LNCaP clone FGC (cell line): Measurements from ENCODE around the gene CENPF.

Source experiments
- DNase-seq: peaks from one replicate; pipeline ENCODE4 v3.0.0-alpha.2; 2011; ENCODE audit warnings: low read depth
- H3K4me3 ChIP-seq: 2 replicates; pipeline ENCODE4 v1.5.1; 2011; ENCODE audit warnings: mild to moderate bottlenecking, low read depth, low read length, control low read depth
- TF ChIP-seq, protein P1 (sequence below): IDR thresholded peaks from 2 replicates; pipeline ENCODE4 v1.5.1; 2012; ENCODE audit warnings: mild to moderate bottlenecking; ENCODE audit not compliant: control insufficient read depth, insufficient read depth; ENCODE audit errors: extremely low read depth

Gene CENPF

DNA sequence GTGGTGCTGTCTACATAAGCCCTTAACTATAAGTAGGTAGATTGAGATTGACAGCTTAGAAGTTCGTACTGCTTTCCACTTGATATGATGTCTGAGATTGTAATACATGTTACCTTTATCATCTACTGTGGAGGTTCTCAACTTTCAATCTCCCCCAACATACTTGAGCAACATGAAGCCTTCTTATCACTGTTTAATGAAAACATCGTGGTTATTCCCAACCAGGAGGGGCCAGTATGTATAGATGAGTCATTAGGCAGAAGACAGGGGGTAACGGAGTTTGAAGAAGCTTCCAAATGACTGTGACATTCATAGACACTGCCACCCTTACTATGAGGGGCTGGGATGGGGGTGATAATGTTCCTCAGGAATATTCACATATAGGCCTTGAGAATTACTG lies 36.0 kb downstream of the CENPF start:
- no peak for DNase-seq
- TF ChIP-seq, protein P1, sequence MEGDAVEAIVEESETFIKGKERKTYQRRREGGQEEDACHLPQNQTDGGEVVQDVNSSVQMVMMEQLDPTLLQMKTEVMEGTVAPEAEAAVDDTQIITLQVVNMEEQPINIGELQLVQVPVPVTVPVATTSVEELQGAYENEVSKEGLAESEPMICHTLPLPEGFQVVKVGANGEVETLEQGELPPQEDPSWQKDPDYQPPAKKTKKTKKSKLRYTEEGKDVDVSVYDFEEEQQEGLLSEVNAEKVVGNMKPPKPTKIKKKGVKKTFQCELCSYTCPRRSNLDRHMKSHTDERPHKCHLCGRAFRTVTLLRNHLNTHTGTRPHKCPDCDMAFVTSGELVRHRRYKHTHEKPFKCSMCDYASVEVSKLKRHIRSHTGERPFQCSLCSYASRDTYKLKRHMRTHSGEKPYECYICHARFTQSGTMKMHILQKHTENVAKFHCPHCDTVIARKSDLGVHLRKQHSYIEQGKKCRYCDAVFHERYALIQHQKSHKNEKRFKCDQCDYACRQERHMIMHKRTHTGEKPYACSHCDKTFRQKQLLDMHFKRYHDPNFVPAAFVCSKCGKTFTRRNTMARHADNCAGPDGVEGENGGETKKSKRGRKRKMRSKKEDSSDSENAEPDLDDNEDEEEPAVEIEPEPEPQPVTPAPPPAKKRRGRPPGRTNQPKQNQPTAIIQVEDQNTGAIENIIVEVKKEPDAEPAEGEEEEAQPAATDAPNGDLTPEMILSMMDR, result no peak
- H3K4me3 ChIP-seq, result no peak overlapping the region

DNA sequence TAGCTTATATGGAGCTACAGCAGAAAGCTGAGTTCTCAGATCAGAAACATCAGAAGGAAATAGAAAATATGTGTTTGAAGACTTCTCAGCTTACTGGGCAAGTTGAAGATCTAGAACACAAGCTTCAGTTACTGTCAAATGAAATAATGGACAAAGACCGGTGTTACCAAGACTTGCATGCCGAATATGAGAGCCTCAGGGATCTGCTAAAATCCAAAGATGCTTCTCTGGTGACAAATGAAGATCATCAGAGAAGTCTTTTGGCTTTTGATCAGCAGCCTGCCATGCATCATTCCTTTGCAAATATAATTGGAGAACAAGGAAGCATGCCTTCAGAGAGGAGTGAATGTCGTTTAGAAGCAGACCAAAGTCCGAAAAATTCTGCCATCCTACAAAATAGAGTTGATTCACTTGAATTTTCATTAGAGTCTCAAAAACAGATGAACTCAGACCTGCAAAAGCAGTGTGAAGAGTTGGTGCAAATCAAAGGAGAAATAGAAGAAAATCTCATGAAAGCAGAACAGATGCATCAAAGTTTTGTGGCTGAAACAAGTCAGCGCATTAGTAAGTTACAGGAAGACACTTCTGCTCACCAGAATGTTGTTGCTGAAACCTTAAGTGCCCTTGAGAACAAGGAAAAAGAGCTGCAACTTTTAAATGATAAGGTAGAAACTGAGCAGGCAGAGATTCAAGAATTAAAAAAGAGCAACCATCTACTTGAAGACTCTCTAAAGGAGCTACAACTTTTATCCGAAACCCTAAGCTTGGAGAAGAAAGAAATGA lies 37.6 kb downstream of the CENPF start:
- H3K4me3 ChIP-seq, result no peak overlapping the region
- no peak for DNase-seq
- TF ChIP-seq, protein P1, result no peak

DNA sequence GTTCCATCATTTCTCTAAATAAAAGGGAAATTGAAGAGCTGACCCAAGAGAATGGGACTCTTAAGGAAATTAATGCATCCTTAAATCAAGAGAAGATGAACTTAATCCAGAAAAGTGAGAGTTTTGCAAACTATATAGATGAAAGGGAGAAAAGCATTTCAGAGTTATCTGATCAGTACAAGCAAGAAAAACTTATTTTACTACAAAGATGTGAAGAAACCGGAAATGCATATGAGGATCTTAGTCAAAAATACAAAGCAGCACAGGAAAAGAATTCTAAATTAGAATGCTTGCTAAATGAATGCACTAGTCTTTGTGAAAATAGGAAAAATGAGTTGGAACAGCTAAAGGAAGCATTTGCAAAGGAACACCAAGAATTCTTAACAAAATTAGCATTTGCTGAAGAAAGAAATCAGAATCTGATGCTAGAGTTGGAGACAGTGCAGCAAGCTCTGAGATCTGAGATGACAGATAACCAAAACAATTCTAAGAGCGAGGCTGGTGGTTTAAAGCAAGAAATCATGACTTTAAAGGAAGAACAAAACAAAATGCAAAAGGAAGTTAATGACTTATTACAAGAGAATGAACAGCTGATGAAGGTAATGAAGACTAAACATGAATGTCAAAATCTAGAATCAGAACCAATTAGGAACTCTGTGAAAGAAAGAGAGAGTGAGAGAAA lies 38.4 kb downstream of the CENPF start:
- DNase-seq, result no peak
- TF ChIP-seq, protein P1, result no peak
- no peak overlapping the region for H3K4me3 ChIP-seq

DNA sequence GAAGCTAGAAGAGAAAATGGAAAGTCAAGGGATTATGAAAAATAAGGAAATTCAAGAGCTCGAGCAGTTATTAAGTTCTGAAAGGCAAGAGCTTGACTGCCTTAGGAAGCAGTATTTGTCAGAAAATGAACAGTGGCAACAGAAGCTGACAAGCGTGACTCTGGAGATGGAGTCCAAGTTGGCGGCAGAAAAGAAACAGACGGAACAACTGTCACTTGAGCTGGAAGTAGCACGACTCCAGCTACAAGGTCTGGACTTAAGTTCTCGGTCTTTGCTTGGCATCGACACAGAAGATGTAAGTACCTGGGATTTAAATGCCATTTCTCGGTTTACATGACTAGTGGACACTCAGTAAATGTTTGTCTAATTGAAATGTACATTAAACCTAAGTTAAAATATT lies 40.0 kb downstream of the CENPF start:
- DNase-seq, result no peak
- no peak overlapping the region for H3K4me3 ChIP-seq
- TF ChIP-seq, protein P1, result no peak

DNA sequence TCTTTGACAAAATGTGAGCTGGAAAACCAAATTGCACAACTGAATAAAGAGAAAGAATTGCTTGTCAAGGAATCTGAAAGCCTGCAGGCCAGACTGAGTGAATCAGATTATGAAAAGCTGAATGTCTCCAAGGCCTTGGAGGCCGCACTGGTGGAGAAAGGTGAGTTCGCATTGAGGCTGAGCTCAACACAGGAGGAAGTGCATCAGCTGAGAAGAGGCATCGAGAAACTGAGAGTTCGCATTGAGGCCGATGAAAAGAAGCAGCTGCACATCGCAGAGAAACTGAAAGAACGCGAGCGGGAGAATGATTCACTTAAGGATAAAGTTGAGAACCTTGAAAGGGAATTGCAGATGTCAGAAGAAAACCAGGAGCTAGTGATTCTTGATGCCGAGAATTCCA lies 42.7 kb downstream of the CENPF start:
- TF ChIP-seq, protein P1, result no peak
- no peak for DNase-seq
- no peak overlapping the region for H3K4me3 ChIP-seq

DNA sequence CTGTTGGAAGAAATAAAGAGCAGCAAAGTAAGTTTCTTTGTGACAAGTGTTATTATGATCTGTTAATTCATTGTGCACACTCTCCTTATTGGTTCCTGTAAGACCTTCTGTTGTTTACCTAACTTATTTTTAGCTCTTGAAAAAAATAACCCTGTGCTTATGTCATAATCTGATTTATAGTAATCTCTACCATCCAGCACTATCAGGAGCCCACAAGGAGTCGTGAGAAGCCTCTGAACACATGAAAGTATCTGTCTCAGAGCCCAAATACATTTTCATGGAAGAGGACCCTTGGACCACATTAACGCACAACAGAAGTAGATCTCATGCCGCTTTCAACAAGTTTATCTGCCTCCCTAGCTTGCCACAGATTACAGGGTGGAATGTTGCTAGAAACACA lies 45.8 kb downstream of the CENPF start:
- no peak overlapping the region for H3K4me3 ChIP-seq
- TF ChIP-seq, protein P1, result no peak
- DNase-seq, result no peak
